OCI-LY1 (cell line): Measurements from ENCODE around the gene ADK.

Source experiments
- CTCF ChIP-seq: fragments of 200-600 bp; sonication (generic), shearing (Covaris generic); IDR thresholded peaks from 2 replicates; pipeline ENCODE4 v1.5.1; 2017; ENCODE audit warnings: mild to moderate bottlenecking, antibody characterized with exemption, low read length, moderate library complexity, mixed read lengths
- EZH2 ChIP-seq: fragments of 200-600 bp; sonication (generic), shearing (Covaris generic); IDR thresholded peaks from 2 replicates; pipeline ENCODE4 v1.8.0; 2017; ENCODE audit warnings: borderline replicate concordance, mixed run types, mild to moderate bottlenecking, antibody characterized with exemption, low read length, moderate library complexity, mixed read lengths

- TF ChIP-seq CTCF (no peak), EZH2 (no peak)
Measured at GRCh38 chr10:74133923-74134820, 16.8 kb upstream of the ADK start.
